Measurements from ENCODE around the gene ARFGEF2.
A peak's percentile ranks its signal among the peaks of the same experiment; 100 is the strongest.
"Not testable (repeated sequence)": the region's sequence is repeated elsewhere in the genome, so short reads cannot be mapped to it uniquely, and the experiment has no call there.

Gene ARFGEF2

DNA sequence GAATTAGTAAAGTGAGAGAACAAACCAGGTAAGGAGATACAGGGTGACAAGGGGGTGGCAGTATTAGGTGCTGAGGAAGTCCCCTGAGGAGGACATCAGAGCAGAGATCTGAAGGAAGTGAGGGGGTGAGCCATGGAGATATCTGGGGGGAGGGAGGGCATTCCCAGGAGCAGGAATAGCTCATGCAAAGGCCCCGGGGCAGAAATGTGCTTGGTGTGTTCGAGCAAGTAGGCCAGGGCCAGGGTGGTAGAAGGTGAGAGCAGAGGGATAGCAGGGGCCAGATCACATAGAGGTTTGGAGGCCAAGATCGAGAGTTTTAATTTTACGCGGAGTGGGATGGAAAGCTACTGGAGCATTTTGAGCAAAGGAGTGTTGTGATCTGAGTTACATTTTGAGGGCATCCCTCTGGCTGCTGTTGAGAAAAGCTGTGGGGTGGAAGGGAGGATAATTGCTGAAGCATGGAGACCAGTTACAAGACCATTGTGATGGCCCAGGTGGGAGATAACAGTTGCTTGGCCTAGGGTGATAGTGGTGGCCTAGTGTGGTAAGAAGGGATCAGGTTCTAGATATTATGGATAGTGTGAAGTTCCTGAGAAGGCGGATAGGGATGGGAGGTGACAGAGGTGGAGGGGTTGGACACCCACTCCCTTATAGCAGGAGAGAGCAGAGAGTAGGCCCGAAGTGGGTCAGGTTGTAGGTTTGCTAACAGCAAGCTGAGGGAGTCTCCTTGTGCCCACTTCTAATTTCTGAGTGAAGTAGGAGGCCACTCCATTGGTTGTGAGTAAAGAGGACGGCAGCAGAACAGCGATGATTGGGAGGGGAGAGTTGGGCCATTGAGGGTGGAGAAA is 10.2 kb downstream of the ARFGEF2 start:
- DNase-seq = no peak

DNA sequence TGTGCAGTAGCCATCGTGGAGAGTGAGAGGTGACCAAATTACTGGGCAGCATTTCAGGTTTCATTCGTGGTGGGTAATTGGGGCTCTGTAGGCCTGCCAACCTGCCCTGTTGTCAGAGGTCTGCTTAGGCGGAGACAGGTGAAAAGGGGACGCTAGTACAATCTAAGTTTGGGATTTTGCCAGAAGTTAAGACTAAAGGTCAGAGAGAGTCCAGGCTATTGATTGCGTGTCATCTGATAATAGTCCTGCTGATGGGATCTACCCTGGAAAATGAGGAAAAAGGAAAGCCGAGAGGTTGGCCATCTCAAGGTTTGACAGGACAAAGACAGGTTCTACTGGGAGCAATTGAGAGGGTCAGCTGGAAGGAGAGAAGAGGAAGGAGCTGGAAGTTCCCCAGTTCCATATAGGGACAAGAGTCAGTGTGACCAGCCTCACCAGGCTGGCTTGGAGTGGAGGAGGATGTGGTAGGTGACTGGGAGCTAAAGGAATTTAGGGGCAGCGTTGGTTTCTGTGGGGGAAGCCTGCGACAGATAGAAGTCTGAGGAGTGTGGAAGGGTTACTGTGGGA is 10.9 kb downstream of the ARFGEF2 start:
- no peak for DNase-seq

DNA sequence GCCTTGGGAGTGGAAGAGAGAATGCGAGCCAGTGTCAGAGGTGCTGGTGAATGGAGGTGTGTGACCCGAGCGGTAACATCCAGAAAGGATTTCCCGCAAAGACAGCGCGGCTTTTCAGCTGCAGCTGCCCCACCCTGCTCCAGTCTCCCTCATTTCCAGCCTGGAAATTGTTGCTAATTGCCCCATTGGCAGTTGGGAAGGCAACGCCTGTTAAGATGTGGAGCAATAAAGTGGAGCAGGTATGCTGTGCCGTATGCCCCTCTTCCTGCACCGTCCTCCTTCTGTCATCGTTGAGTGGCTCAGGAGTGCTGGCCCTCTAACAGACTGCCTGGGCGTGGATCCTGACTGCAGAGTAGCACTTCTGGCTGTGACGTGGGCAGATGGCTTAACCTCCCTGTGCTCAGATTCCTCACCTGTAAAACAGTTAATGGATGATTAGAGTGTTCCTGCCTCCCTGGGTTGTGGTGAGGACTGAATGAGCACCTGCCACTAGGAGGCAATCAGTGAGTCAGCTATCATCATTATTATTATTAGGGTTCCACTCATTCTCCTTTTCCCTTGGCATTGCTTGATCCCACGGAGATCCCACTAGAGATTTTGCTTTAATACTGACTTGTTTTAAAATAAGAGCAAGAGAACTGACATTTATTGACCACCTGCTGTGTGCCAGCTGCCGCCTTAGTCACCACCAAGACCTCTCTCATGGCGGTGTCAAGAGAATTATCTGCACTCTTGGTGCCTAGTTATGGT is 11.7 kb downstream of the ARFGEF2 start:
- DNase-seq = peak; percentile 83 to 92

DNA sequence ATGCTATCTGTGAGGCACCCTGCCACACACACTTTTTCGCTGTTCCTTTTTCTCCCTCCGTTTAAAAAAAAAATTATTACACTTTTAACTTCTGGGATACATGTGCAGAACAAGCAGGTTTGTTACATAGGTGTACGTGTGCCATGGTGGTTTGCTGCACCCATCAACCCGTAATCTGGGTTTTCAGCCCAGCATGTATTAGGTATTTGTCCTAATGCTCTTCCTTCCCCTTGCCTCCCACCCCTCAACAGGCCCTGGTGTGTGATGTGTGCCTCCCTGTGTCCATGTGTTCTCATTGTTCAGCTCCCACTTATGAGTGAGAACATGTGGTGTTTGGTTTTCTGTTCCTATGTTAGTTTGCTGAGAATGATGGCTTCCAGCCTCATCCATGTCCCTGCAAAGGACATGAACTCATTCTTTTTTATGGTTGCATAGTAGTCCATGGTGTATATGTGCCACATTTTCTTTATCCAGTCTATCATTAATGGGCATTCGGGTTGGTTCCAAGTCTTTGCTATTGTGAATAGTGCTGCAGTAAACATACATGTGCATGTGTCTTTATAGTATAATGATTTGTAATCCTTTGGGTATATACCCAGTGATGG is 12.9 kb downstream of the ARFGEF2 start:
- not testable (repeated sequence) for DNase-seq

DNA sequence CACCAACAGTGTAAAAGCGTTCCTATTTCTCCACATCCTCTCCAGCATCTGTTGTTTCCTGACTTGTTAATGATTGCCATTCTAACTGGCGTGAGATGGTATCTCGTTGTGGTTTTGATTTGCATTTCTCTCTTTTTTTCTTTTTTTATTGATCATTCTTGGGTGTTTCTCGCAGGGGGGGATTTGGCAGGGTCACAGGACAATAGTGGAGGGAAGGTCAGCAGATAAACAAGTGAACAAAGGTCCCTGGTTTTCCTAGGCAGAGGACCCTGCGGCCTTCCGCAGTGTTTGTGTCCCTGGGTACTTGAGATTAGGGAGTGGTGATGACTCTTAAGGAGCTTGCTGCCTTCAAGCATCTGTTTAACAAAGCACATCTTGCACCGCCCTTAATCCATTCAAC is 13.5 kb downstream of the ARFGEF2 start:
- DNase-seq = not testable (repeated sequence)

DNA sequence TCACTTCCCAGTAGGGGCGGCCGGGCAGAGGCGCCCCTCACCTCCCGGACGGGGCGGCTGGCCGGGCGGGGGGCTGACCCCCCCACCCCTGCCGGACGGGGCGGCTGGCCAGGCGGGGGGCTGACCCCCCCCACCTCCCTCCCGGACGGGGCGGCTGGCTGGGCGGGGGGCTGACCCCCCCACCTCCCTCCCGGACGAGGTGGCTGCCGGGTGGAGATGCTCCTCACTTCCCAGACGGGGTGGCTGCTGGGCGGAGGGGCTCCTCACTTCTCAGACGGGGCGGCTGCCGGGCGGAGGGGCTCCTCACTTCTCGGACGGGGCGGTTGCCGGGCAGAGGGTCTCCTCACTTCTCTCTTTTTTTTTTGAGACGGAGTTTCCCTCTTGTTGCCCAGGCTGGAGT is 14.7 kb downstream of the ARFGEF2 start:
- not testable (repeated sequence) for DNase-seq

DNA sequence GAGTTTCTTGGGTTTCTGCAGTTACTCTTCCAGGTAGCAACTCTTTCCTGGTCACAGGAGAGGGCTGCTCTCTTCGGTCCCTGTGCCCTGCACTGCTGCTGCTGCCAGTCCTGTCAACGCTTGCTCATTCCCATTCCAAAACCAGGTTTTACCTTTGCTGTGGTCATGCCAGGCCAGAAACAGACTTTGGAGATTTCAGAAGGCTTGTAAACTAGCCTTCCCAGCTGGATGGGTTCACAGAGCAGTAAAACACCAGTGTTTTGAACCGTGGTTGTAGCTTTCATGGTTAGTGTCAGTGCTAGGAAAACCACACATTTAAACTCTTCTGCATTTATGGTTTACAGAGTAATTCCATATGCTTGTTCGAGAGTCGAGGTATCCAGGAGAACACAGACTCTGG is 16.2 kb downstream of the ARFGEF2 start:
- DNase-seq = no peak

DNA sequence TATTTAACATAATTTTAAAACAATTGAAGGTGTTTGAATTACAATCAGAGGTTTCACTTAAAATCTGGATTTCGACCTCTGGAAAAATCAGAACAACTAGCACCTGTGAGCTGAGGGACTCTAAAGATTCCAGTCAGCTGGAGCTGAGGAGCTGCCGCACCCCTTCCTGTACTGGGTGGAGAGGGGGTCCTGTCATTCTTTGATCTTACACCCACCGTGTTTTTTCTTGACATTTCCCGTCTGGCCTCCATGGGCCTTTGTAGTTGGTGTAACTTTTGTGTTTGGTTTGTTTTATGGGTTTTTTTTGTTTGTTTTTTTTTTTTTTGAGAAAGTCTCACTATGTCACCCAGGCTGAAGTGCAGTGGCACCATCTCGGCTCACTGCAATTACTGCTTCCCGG is 17.2 kb downstream of the ARFGEF2 start:
- DNase-seq = no peak

DNA sequence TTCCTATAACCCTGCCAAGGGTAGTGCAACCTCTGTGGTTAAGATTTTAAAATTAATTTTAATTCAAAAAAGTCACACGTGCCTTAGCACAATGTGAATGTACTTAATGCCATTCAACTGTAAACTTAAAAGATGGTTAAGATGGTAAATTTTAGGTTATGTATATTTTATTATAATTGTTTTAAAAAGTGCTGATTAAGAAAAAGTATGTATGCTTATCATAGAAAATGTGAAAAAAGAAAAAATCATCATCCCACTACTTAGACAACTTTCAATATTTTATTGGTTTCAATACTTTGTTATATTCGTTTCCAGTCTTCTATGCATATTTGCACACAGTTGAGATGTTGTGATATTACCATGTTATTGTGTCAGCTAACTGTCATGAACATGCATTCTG is 18.7 kb downstream of the ARFGEF2 start:
- DNase-seq = no peak

DNA sequence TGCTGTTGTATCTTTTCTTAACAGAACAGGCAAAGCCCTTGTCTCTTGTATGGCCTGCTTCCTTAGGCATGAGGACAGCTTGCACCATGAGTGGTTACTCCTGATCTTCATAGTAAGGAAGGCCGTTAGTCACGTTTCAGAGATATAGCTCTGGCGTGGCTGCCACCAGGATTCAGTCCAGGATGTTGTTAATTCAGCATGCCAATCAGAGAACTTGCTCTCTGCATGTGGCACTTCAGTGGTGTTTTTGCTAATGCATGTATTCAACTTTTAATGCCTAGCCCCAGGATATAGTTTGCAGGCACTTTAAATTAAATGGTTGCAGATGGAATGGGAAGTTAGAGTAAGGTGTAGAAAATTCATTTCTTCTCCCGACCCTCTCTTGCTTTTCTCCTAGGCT is 20.0 kb downstream of the ARFGEF2 start:
- DNase-seq = no peak

DNA sequence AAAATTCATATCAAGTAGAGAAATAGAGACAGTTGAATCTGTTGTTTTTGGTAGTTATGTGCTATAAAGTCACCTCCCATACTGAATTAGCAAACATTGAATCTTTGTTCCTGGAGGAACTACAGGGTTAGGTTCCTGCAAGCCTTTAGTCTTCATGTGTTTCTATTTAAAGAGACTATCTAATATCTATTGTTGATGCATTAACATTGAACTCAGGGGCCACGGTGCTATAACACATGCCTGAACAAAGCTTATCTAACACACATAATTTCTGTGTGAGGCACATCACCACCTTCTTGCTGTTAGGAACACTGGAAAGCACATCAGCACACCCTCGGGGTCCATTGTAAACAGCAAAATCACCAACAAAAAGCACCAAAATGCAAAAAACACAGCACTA is 21.2 kb downstream of the ARFGEF2 start:
- DNase-seq = no peak

DNA sequence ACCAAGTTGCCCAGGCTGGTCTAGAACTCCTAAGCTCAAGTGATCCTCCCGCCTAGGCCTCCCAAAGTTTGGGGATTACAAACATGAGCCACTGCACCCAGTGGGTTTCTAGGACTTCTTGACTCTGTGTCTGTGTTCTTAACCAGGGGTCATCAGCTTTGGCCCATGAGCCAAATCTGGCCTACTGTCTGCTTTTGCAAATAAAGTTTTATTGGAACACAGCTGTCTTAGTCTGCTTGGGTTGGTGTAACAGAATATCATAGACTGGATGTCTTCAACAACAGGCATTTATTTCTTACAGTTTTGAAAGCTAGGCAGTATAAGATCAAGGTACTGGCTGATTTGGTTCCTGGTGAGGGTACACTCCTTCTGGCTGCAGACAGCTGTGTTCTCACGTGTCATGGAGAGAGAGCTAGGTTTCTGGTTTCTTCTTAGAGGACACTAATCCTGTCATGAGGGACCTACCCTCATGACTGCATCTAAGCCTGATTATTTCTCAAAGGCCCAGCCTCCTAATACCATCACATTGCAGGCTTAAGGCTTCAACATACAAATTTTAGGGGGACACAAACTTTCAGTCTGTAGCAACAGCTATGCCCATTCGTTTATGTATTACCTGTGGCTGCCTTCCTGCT is 23.3 kb downstream of the ARFGEF2 start:
- no peak for DNase-seq

DNA sequence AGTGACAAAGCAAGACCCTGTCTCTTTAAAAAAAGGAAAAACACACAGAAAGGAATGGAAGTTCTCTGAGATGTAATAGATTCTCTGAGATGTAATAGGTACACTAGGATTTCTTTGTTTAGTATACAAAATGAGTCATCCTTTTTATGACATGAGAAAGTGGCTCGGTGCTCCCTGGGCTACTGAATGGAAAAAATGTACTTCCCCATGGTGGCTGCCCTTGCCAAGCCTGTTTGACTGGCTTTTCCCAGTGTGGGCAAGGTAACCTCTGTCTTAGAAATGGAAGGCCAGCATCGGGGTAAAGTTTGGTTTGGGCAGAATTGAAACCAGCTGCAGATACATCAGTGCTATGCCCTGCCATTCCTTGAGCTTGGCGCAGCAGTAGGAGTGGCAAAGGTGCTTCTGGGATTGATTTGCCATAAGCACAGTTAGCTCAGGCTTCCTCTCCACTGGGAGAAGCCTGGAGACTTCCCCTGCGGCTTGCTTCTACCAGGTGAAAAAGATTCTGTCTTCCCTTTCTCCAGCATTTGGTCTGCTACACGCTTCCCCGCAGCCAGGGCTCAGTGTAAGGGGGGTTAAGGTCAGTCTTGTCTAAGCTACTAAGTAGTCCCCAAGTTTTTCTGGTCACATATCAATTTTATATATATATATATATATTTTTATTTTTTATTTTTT is 24.5 kb downstream of the ARFGEF2 start:
- DNase-seq = no peak

DNA sequence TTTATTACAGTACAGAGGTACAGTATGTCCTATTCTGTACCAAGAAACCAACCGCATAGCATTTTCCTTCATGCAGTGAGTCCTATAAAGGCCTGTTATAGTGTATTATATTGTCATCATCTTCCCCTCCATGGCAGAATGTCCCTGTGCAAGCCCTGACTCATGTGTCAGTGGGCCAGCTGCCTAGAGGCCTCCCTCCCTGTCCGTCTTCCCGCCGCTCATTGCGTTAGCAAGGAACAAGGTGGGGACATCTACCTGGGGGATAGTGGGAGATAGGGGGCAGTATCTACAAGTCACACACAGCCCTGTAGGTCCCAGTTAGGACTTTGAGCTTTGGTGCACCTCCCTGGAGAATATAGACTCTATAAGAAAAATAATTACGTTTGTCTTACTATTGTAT is 27.1 kb downstream of the ARFGEF2 start:
- DNase-seq = no peak

DNA sequence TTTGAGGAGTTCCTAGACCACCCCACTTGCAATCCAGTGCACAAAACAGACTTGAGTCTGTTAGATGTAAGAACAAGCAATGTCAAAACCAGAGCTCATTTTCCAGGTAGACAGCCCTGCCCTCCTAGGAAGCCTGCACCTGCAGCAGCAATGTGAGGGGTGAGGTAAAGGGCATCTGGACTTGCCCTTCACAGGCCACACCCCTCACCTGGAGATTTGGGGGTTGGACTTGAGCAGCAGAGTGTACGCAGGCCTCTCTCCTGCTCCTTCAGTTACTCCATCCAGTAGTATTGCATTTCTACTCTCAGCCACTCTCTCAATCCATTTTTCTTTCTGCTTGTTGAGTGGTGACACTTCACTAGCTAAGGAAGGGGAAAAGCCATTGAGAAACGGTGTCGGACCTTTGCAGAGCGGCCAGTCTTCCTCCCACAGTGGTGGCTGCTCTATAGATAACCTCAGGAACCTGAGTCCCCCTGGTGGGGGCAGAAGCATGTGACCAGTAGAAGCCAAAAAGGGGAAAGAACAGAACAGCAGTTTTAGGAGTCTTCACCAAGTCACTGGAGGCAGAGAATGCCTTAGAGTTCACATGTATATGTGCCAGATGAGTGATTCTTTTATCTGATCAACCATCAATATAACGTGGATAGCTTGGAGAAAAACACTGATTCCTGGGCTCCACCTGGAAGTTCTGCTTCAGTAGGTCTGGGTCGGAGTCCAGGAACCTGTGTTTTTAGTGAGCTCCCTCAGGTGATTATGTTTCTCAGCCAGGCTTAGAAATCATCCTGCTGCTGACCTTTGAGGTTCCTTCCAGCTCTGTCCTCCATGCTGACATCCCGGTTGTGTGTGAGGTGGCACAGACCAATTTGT is 28.0 kb downstream of the ARFGEF2 start:
- DNase-seq = peak in 1 of 2 experiments; percentile 64

DNA sequence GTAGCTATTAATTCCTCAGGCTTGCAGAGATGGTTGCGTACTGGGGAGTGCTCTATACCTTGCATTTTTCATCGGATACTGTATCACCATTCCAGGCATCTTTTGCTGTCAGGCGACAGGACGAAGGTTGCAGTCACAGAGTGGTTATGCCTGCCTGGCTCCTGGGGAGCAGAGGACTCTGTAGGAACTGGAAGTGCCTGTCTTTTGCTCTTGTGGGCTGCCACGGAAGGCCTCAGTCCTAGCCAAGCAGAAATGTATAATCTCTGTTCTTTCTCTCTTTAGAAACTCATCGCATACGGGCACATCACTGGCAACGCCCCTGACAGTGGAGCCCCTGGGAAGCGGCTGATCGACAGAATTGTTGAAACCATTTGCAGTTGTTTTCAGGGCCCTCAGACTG is 29.5 kb downstream of the ARFGEF2 start:
- no peak for DNase-seq

DNA sequence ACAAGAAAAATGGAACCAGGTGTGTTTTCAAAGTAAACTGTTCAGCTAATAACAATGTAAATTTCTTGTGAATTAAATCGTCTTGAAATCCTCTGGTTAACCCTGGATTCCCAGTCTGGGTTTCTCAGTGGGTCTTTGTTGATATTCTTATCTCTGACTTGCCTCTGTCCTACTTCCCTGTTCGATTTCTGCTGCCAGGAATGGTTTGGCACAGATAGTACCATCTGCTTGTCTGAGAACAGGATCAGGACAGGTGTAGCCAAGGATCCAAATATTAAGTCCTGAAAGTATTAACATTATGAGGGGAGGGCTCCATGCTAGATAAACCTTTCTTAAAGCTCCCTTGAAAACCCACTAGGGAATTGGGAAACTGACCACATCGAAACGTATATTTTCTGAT is 30.1 kb downstream of the ARFGEF2 start:
- DNase-seq = no peak

DNA sequence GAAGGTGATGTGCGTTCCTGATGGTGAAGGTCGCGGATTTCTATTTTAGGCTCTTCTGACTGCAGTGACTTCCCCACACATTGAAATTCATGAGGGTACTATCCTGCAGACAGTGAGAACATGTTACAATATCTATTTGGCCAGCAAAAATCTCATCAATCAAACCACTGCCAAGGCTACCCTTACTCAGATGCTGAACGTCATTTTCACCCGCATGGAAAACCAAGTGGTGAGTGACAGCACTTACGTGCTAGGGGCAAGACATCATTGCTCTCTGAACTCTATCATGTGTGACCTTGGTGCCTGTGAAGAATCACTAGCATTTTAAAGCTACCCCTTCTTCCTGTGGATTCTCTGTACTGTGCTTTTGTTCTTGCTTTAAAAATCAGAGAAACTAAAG is 31.1 kb downstream of the ARFGEF2 start:
- DNase-seq = no peak

DNA sequence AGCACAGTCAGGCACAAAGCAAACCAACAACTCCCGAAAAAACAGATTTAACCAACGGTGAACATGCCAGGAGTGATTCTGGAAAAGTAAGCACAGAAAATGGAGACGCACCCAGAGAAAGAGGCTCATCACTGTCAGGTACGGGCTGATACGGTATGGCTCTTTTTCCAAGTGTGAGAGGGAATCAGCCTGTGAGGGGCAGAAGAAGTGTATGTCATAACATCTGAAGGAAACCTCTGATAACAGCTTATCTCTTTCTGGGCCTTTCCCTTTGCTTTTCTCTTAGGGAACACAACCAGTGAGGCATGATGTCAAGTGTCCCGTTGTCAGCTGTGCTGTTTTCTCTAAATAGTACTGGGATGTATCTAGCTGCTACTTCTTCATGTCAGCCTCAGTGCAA is 32.1 kb downstream of the ARFGEF2 start:
- no peak for DNase-seq

DNA sequence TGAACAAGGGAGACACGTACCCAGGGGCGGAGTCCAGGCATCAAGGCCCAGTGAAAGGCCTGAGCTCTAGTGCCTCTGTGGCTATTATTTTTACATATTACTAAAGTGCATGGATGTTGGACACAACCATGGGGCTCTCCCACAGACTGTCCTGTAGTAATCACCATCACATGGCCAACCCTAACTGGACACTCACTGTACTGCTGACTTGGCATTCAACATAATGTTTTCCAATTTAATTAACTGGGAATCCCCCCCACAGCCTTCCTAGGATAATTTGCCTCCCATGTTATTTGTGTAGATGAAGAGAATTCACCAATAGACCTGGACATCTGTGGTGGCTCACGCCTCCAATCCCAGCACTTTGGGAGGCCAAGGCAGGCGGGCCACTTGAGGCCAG is 34.5 kb downstream of the ARFGEF2 start:
- DNase-seq = no peak

DNA sequence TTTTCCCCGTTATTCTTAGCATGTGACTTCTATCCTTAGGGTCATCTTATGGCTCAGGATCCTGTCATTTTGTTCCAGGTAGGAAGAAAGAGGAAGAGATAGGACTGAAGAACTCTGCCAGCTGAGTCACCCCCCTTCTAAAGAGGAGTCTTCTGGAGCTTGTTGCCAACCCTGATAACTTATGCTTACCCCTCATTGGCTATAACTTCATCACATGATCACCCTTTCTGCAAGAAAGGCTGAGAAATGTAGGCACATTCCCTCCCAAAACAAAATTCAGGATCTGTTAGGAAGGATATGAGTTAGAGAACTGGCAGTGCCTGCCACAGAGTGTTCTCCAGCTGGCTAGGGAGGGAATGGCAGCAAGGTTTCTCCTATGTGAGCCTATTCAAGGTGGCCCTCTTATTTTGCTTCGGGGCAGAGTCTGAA is 35.6 kb downstream of the ARFGEF2 start:
- DNase-seq = no peak
